HCT116 (cell line): Measurements from ENCODE around the gene FBXL4. TPM values are rescaled to one million over a fixed set of nuclear protein-coding genes. Genes with fewer than 3 reads are reported as not detected.

Source experiments
- ATAC-seq: fragments of 200-7000 bp; cut with Tn5 transposase; 2 replicates; pipeline ENCODE4 v1.9.1; 2020; ENCODE audit warnings: mild to moderate bottlenecking, moderate library complexity
- BruUV-seq: library from RNA; stranded (reverse); fragments of 400-500 nt; replicated peaks from 2 replicates; lab custom pipeline; 2021; lab: Mats Ljungman, UMichigan
- CTCF ChIA-PET: fragments of 300-600 bp; sonication (Branson Sonifier 250); formaldehyde crosslinking; loops from one replicate; lab custom pipeline; 2021; ENCODE audit warnings: antibody characterized with exemption; lab: Charles Lee
- POLR2A ChIA-PET: fragments of 300-600, 350-600 bp; sonication (Branson Sonifier 250); formaldehyde crosslinking; loops from one replicate; lab custom pipeline; 2021; ENCODE audit warnings: antibody characterized with exemption; lab: Charles Lee
- RAD21 ChIA-PET, 2 experiments: fragments of 300-600 bp; sonication (Branson Sonifier 250); formaldehyde crosslinking; loops; one replicate each; lab custom pipeline; 2023; ENCODE audit warnings: low total read pairs in 2 of 2; ENCODE audit not compliant: uncharacterized antibody in 2 of 2, unreplicated experiment in 2 of 2, low non-redundant PET in 1 of 2; lab: Charles Lee
- DNase-seq: peaks from one replicate; pipeline ENCODE4 v3.0.0-alpha.2; 2010; ENCODE audit warnings: low read depth, low spot score
- H2AFZ ChIP-seq: fragments of 200-600 bp; shearing (Covaris generic), sonication (generic); 2 replicates; pipeline ENCODE4 v1.6.1; 2017; ENCODE audit warnings: low read depth, mixed run types, mixed read lengths, antibody characterized with exemption, low read length; ENCODE audit not compliant: poor library complexity, severe bottlenecking
- H3K27ac ChIP-seq: 2 replicates; pipeline ENCODE4 v1.5.1; 2012; ENCODE audit warnings: low read depth, low read length
- H3K27me3 ChIP-seq: fragments of 200-600 bp; sonication (generic); 2 replicates; pipeline ENCODE4 v1.6.1; 2016; ENCODE audit warnings: mixed run types, low read length, mixed read lengths; ENCODE audit not compliant: insufficient read depth
- H3K36me3 ChIP-seq, 2 experiments: fragments of 200-500 bp in 1 of 2; fragments of 200-600 bp in 1 of 2; sonication (Bioruptor generic) in 1 of 2; sonication (generic) in 1 of 2; 2 replicates each; pipeline versions ENCODE4 v1.5.1 to v1.6.1; 2014 to 2016; ENCODE audit warnings: low read length in 2 of 2, inconsistent platforms in 1 of 2, mixed read lengths in 1 of 2, mixed run types in 1 of 2; ENCODE audit not compliant: insufficient read depth in 2 of 2, control insufficient read depth in 1 of 2
- H3K4me1 ChIP-seq, 2 experiments: fragments of 200-600 bp in 1 of 2; sonication (generic) in 1 of 2; 2 replicates each; pipeline versions ENCODE4 v1.5.1 to v1.6.1; 2012 to 2017; ENCODE audit warnings: low read length in 2 of 2, inconsistent platforms in 1 of 2, mild to moderate bottlenecking in 1 of 2, mixed read lengths in 1 of 2, mixed run types in 1 of 2, moderate library complexity in 1 of 2; ENCODE audit not compliant: insufficient read depth in 2 of 2, control insufficient read depth in 1 of 2
- H3K4me2 ChIP-seq: fragments of 200-600 bp; sonication (generic); 2 replicates; pipeline ENCODE4 v1.6.1; 2017; ENCODE audit warnings: mixed run types, low read length, mixed read lengths
- H3K4me3 ChIP-seq, 2 experiments: fragments of 200-600 bp in 1 of 2; sonication (generic) in 1 of 2; replicated peaks in 1 of 2; 2 replicates each; pipeline ENCODE4 v1.5.1; 2011 to 2016; ENCODE audit warnings: low read length in 2 of 2, control low read depth in 1 of 2, low read depth in 1 of 2, mild to moderate bottlenecking in 1 of 2, mixed read lengths in 1 of 2, mixed run types in 1 of 2
- H3K79me2 ChIP-seq: fragments of 200-600 bp; sonication (generic); 2 replicates; pipeline ENCODE4 v1.6.1; 2017; ENCODE audit warnings: mild to moderate bottlenecking, mixed run types, low read length, moderate library complexity, mixed read lengths; ENCODE audit not compliant: insufficient read depth
- H3K9ac ChIP-seq: fragments of 200-600 bp; sonication (generic); 2 replicates; pipeline ENCODE4 v1.6.1; 2016; ENCODE audit warnings: low read length, mixed read lengths
- H3K9me2 ChIP-seq: fragments of 200-600 bp; sonication (generic), shearing (Covaris generic); 2 replicates; pipeline ENCODE4 v1.6.1; 2017; ENCODE audit warnings: mixed run types, mild to moderate bottlenecking, moderate library complexity; ENCODE audit not compliant: insufficient read depth
- H3K9me3 ChIP-seq, 2 experiments: fragments of 200-500 bp in 1 of 2; fragments of 200-600 bp in 1 of 2; sonication (Bioruptor generic) in 1 of 2; sonication (generic) in 1 of 2; 2 replicates each; pipeline ENCODE4 v1.6.1; 2014 to 2017; ENCODE audit warnings: low read length in 2 of 2, mixed read lengths in 2 of 2, inconsistent platforms in 1 of 2, low read depth in 1 of 2, mild to moderate bottlenecking in 1 of 2, mixed run types in 1 of 2, moderate library complexity in 1 of 2; ENCODE audit not compliant: control insufficient read depth in 1 of 2, insufficient read depth in 1 of 2
- H4K20me1 ChIP-seq: fragments of 200-600 bp; sonication (generic), shearing (Covaris generic); 2 replicates; pipeline ENCODE4 v1.6.1; 2017; ENCODE audit warnings: mixed run types, mild to moderate bottlenecking, moderate library complexity; ENCODE audit not compliant: insufficient read depth
- ATF3 ChIP-seq: IDR thresholded peaks from 2 replicates; pipeline ENCODE4 v1.6.1; 2012
- CBX3 ChIP-seq: IDR thresholded peaks from 2 replicates; pipeline ENCODE4 v1.6.1; 2012; ENCODE audit warnings: low read depth
- CEBPB ChIP-seq: IDR thresholded peaks from 2 replicates; pipeline ENCODE4 v1.6.1; 2012; ENCODE audit warnings: low read depth
- ELF1 ChIP-seq: IDR thresholded peaks from 2 replicates; pipeline ENCODE4 v1.6.1; 2012; ENCODE audit warnings: low read depth, borderline replicate concordance
- EZH2phosphoT487 ChIP-seq: fragments of 200-600 bp; IDR thresholded peaks from 2 replicates; pipeline ENCODE4 v1.6.1; 2018; ENCODE audit warnings: antibody characterized with exemption, borderline replicate concordance
- JUND ChIP-seq: IDR thresholded peaks from 2 replicates; pipeline ENCODE4 v1.6.1; 2012
- MAX ChIP-seq: IDR thresholded peaks from 2 replicates; pipeline ENCODE4 v1.6.1; 2012
- POLR2A ChIP-seq: IDR thresholded peaks from 2 replicates; pipeline ENCODE4 v1.7.0; 2011; ENCODE audit warnings: borderline replicate concordance; ENCODE audit not compliant: insufficient read depth, insufficient read length; ENCODE audit errors: extremely low read depth
- REST ChIP-seq: IDR thresholded peaks from 2 replicates; pipeline ENCODE4 v1.6.1; 2012; ENCODE audit warnings: low read depth
- SP1 ChIP-seq: IDR thresholded peaks from 2 replicates; pipeline ENCODE4 v1.6.1; 2012; ENCODE audit warnings: low read depth
- SRF ChIP-seq: IDR thresholded peaks from 2 replicates; pipeline ENCODE4 v1.6.1; 2012; ENCODE audit warnings: low read depth
- ZFX ChIP-seq: fragments of 450-650 bp; IDR thresholded peaks from 2 replicates; pipeline ENCODE4 v1.6.1; 2017
- intact Hi-C: fragments of 100-400 bp; cut with micrococcal nuclease; formaldehyde crosslinking; loops from 2 replicates; pipeline ENCODE4 v1.10.0; 2022
- total RNA-seq: library from RNA; stranded (reverse); gene quantifications from one replicate; pipeline ENCODE4 v1.2.1, GENCODE V29; 2021; ENCODE audit not compliant: unreplicated experiment

The FBXL4 gene
- total RNA-seq, 1 experiment from 2014 or later: 15.7 TPM

- no peak overlapping the region for H3K4me3 ChIP-seq
- H3K27me3 ChIP-seq: peaks cover 6% of the 10 kb centered on the region
- no peaks in the 10 kb centered on the region for H3K9me2 ChIP-seq
- intact Hi-C loops: no loop called here
- no peak overlapping the region for H2AFZ ChIP-seq
- H3K27ac ChIP-seq: no peak overlapping the region
- no peaks in the 10 kb centered on the region for H3K9me3 ChIP-seq
- TF ChIP-seq CBX3 (no peak), ELF1 (no peak), SRF (no peak), ATF3 (no peak), JUND (no peak), ZFX (no peak), SP1 (no peak), CEBPB (no peak), POLR2A (no peak), MAX (no peak), EZH2phosphoT487 (no peak), REST (no peak)
- RAD21 ChIA-PET: no interaction called here
- no peaks in the 10 kb centered on the region for H3K4me1 ChIP-seq
- POLR2A ChIA-PET: no interaction called here
- H3K79me2 ChIP-seq: no peaks in the 10 kb centered on the region
- H3K36me3 ChIP-seq: no peaks in the 10 kb centered on the region
- no TSS peak for BruUV-seq
- H4K20me1 ChIP-seq: no peaks in the 10 kb centered on the region
- no peak overlapping the region for H3K9ac ChIP-seq
- no peak overlapping the region for H3K4me2 ChIP-seq
- CTCF ChIA-PET: no interaction called here
- ATAC-seq (no peak), DNase-seq (no peak)
Measured at GRCh38 chr6:98831057-98831958, 116.4 kb downstream of the FBXL4 start.
